Keratinocyte (primary cell): Measurements from ENCODE around the gene RUFY3. TPM values are rescaled to one million over a fixed set of nuclear protein-coding genes. Genes with fewer than 3 reads are reported as not detected.

Source experiments
- DNase-seq: peaks from one replicate; pipeline ENCODE4 v3.0.0-alpha.2; 2011; ENCODE audit warnings: low read depth, missing footprints, low spot score
- FAIRE-seq: peaks from 2 replicates; lab custom pipeline; 2011; peaks lifted over from hg19 to GRCh38; lab: Jason Lieb, UNC
- H2AFZ ChIP-seq: 2 replicates; pipeline ENCODE4 v1.6.0; 2012; ENCODE audit warnings: low read length, control low read depth, inconsistent platforms; ENCODE audit not compliant: control insufficient read depth
- H3K27ac ChIP-seq: 2 replicates; pipeline ENCODE4 v1.5.1; 2011; ENCODE audit warnings: low read length; ENCODE audit not compliant: control insufficient read depth, insufficient read depth
- H3K27me3 ChIP-seq: 3 replicates; pipeline ENCODE4 v1.6.0; 2011; ENCODE audit warnings: low read length; ENCODE audit not compliant: control insufficient read depth, insufficient read depth; ENCODE audit errors: extremely low read depth
- H3K36me3 ChIP-seq, 2 experiments: 2 replicates in 1 of 2; 3 replicates in 1 of 2; pipeline ENCODE4 v1.5.1; 2011; ENCODE audit warnings: low read length in 2 of 2, mild to moderate bottlenecking in 1 of 2; ENCODE audit not compliant: control insufficient read depth in 2 of 2, insufficient read depth in 2 of 2; ENCODE audit errors: extremely low read depth in 1 of 2
- H3K4me1 ChIP-seq: 3 replicates; pipeline ENCODE4 v1.5.1; 2011; ENCODE audit warnings: low read length; ENCODE audit not compliant: control insufficient read depth, insufficient read depth; ENCODE audit errors: extremely low read depth
- H3K4me2 ChIP-seq: 3 replicates; pipeline ENCODE4 v1.6.0; 2011; ENCODE audit warnings: low read depth, low read length; ENCODE audit not compliant: control insufficient read depth, insufficient read depth; ENCODE audit errors: extremely low read depth
- H3K4me3 ChIP-seq, 3 experiments: fragments of 200-600 bp in 1 of 3; sonication (generic) in 1 of 3; 2 replicates in 2 of 3; 3 replicates in 1 of 3; pipeline ENCODE4 v1.5.1; 2011 to 2016; ENCODE audit warnings: low read length in 3 of 3, mild to moderate bottlenecking in 3 of 3, control low read depth in 2 of 3, inconsistent platforms in 1 of 3, low read depth in 1 of 3, mixed read lengths in 1 of 3, mixed run types in 1 of 3, moderate library complexity in 1 of 3; ENCODE audit not compliant: control insufficient read depth in 2 of 3, insufficient read depth in 2 of 3; ENCODE audit errors: extremely low read depth in 1 of 3
- H3K79me2 ChIP-seq: 2 replicates; pipeline ENCODE4 v1.6.0; 2012; ENCODE audit warnings: low read length; ENCODE audit not compliant: control insufficient read depth, insufficient read depth
- H3K9ac ChIP-seq: 3 replicates; pipeline ENCODE4 v1.6.0; 2011; ENCODE audit warnings: low read length; ENCODE audit not compliant: control insufficient read depth, insufficient read depth; ENCODE audit errors: extremely low read depth
- H3K9me1 ChIP-seq: 3 replicates; pipeline ENCODE4 v1.6.0; 2011; ENCODE audit warnings: low read length; ENCODE audit not compliant: control insufficient read depth, insufficient read depth; ENCODE audit errors: extremely low read depth
- H3K9me3 ChIP-seq: 2 replicates; pipeline ENCODE4 v1.5.1; 2012; ENCODE audit warnings: low read depth, low read length; ENCODE audit not compliant: control insufficient read depth
- H4K20me1 ChIP-seq: 3 replicates; pipeline ENCODE4 v1.6.0; 2011; ENCODE audit warnings: low read length; ENCODE audit not compliant: control insufficient read depth, insufficient read depth; ENCODE audit errors: extremely low read depth
- EZH2 ChIP-seq: IDR thresholded peaks from one replicate; pipeline ENCODE4 v1.6.1; 2012; ENCODE audit warnings: inconsistent platforms, mild to moderate bottlenecking, low read length, moderate library complexity
- dilution Hi-C: fragments of 300-500 bp; cut with MboI; formaldehyde crosslinking; loops from one replicate; pipeline ENCODE4 v1.7.0; 2020; ENCODE audit warnings: low sequenced_read_pairs; ENCODE audit not compliant: extremely low pct_ligation_motif_present
- polyA plus RNA-seq, 5 experiments: library from polyadenylated mRNA; depleted of rRNA in 3 of 5; stranded (reverse) in 3 of 5; stranded (forward) in 1 of 5; unstranded in 1 of 5; fragments of >200 nt; gene quantifications; 1 replicate in 1 of 5; 2 replicates in 3 of 5; 3 replicates in 1 of 5; pipeline versions ENCODE4 v1.2.1 to v1.2.3, GENCODE V29; 2011 to 2012; ENCODE audit warnings: missing spikeins in 2 of 5, low read depth in 1 of 5, low replicate concordance in 1 of 5
- TF ChIP-seq, protein P1 (sequence below), 3 experiments: IDR thresholded peaks in 1 of 3; conservative IDR thresholded peaks in 1 of 3; optimal IDR thresholded peaks in 1 of 3; 2 replicates in 2 of 3; 3 replicates in 1 of 3; pipeline versions ENCODE3 to v1.5.1; 2011; ENCODE audit warnings: low read length in 3 of 3, mild to moderate bottlenecking in 3 of 3, moderate library complexity in 2 of 3, control low read depth in 1 of 3, inconsistent platforms in 1 of 3; ENCODE audit not compliant: insufficient read depth in 2 of 3; ENCODE audit errors: extremely low read depth in 1 of 3

Gene RUFY3
- polyA plus RNA-seq, 1 donor (not counting 4 experiments of a cell fraction or from before 2014, with no cell fraction given): 18.9 TPM

DNA sequence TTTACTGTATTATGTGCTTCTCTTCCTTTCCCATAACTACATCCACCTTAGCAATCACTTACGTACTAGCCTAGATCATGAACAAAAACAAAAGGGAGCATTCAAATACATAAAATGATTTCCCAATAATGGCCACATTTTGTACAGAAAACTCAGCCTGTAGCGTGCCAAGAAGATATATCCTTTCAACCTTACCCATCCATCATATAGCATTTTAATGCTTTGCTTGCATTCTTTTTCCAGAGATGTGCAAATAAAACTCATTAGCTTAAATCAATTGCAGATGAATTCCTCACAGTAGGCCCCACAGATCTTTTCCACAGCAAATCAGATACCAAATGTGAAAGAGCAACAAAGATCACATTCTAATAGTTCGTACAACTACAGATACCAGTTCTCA is 97.2 kb downstream of the RUFY3 start:
- H3K9ac ChIP-seq: no peak overlapping the region
- no peak overlapping the region for H3K4me3 ChIP-seq
- no peaks in the 10 kb centered on the region for H3K27me3 ChIP-seq
- no peak for FAIRE-seq
- no peak overlapping the region for H2AFZ ChIP-seq
- H3K4me1 ChIP-seq: no peaks in the 10 kb centered on the region
- no peaks in the 10 kb centered on the region for H3K79me2 ChIP-seq
- no peak overlapping the region for H3K4me2 ChIP-seq
- DNase-seq: no peak
- dilution Hi-C loops: no loop called here
- H4K20me1 ChIP-seq: no peaks in the 10 kb centered on the region
- no peaks in the 10 kb centered on the region for H3K9me3 ChIP-seq
- H3K9me1 ChIP-seq: no peaks in the 10 kb centered on the region
- TF ChIP-seq, protein P1, sequence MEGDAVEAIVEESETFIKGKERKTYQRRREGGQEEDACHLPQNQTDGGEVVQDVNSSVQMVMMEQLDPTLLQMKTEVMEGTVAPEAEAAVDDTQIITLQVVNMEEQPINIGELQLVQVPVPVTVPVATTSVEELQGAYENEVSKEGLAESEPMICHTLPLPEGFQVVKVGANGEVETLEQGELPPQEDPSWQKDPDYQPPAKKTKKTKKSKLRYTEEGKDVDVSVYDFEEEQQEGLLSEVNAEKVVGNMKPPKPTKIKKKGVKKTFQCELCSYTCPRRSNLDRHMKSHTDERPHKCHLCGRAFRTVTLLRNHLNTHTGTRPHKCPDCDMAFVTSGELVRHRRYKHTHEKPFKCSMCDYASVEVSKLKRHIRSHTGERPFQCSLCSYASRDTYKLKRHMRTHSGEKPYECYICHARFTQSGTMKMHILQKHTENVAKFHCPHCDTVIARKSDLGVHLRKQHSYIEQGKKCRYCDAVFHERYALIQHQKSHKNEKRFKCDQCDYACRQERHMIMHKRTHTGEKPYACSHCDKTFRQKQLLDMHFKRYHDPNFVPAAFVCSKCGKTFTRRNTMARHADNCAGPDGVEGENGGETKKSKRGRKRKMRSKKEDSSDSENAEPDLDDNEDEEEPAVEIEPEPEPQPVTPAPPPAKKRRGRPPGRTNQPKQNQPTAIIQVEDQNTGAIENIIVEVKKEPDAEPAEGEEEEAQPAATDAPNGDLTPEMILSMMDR (optimal IDR thresholded peaks at IDR 0.05 in 1 of 3, IDR thresholded peaks at IDR 0.05 in 1 of 3, conservative IDR thresholded peaks at IDR 0.05 in 1 of 3; ENCODE audit: extremely low read depth in 1 of 3, insufficient read depth in 2 of 3, low read length in 3 of 3): no peak
- TF ChIP-seq EZH2: no peak
- peaks cover 8 to 13% of the 10 kb centered on the region in 2 experiments for H3K36me3 ChIP-seq
- no peak overlapping the region for H3K27ac ChIP-seq

DNA sequence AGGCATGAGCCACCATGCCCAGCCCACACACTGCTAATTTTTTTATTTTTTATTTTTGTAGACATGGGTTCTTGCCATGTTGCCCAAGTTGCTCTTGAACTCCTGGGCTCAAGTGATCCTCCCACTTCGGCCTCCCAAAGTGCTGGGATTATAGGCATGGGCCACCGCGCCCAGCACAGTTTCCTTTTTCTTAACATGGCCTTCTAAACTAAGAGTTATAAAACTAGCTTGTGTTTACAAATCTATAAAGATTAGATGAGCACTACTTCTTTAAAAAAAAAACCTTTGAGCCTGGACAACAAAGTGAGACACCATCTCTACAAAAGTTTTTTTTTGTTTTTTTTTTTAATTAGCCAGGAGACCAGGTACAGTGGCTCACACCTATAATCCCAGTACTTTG is 107.3 kb downstream of the RUFY3 start:
- peaks cover 27% of the 10 kb centered on the region for H3K79me2 ChIP-seq
- H3K4me2 ChIP-seq: no peak overlapping the region

More for the DNA sequence above, 107.3 kb downstream of the RUFY3 start:
- H3K4me1 ChIP-seq: no peaks in the 10 kb centered on the region
- H3K4me3 ChIP-seq: no peak overlapping the region
- no peaks in the 10 kb centered on the region for H4K20me1 ChIP-seq
- H2AFZ ChIP-seq: no peak overlapping the region
- FAIRE-seq: no peak
- H3K9ac ChIP-seq: no peak overlapping the region
- dilution Hi-C loops: no loop called here
- H3K27me3 ChIP-seq: no peaks in the 10 kb centered on the region
- H3K9me3 ChIP-seq: no peaks in the 10 kb centered on the region
- DNase-seq: no peak
- peaks cover 27% of the 10 kb centered on the region in 2 experiments for H3K36me3 ChIP-seq
- H3K9me1 ChIP-seq: no peaks in the 10 kb centered on the region
- no peak for TF ChIP-seq EZH2
- TF ChIP-seq, protein P1 (optimal IDR thresholded peaks at IDR 0.05 in 1 of 3, IDR thresholded peaks at IDR 0.05 in 1 of 3, conservative IDR thresholded peaks at IDR 0.05 in 1 of 3; ENCODE audit: extremely low read depth in 1 of 3, insufficient read depth in 2 of 3, low read length in 3 of 3): no peak
- no peak overlapping the region for H3K27ac ChIP-seq
